IgD-negative memory B cell (primary cell): ENCODE data around the gene ENKD1. TPM values are rescaled to one million over a fixed set of nuclear protein-coding genes. Genes with fewer than 3 reads are reported as not detected.
A peak's percentile ranks its signal among the peaks of the same experiment; 100 is the strongest.

Experiments
- H3K27ac Mint-ChIP-seq, 3 donors: one replicate each; pipeline ENCODE4 v1.8.0; 2020 to 2022; ENCODE audit warnings: mild to moderate bottlenecking in 3 of 3, mixed read lengths in 3 of 3, moderate library complexity in 1 of 3
- H3K27me3 Mint-ChIP-seq: one replicate; pipeline ENCODE4 v1.8.0; 2021; ENCODE audit warnings: mixed read lengths
- H3K36me3 Mint-ChIP-seq: one replicate; pipeline ENCODE4 v1.8.0; 2020; ENCODE audit warnings: mild to moderate bottlenecking, mixed read lengths
- H3K4me1 Mint-ChIP-seq, 3 donors: one replicate each; pipeline ENCODE4 v1.8.0; 2020 to 2022; ENCODE audit warnings: mixed read lengths in 3 of 3, mild to moderate bottlenecking in 1 of 3
- H3K4me3 Mint-ChIP-seq, 4 donors: one replicate each; pipeline ENCODE4 v1.8.0; 2020 to 2022; ENCODE audit warnings: mild to moderate bottlenecking in 4 of 4, mixed read lengths in 4 of 4, moderate library complexity in 3 of 4
- H3K9me3 Mint-ChIP-seq, 3 donors: one replicate each; pipeline ENCODE4 v1.8.0; 2020 to 2021; ENCODE audit warnings: mixed read lengths in 3 of 3, mild to moderate bottlenecking in 1 of 3
- polyA plus RNA-seq: library from polyadenylated mRNA; unstranded; fragments of 300-500 nt; fragmentation: Illumina TruSeq; gene quantifications from one replicate; pipeline ENCODE4 v1.2.3, GENCODE V29; 2021

ENKD1 gene
- polyA plus RNA-seq, 1 donor from 2014 or later: 1.8 TPM

GRCh38 chr16:67673712-67674580 lies 7.4 kb upstream of the ENKD1 start:
- Mint-ChIP-seq H3K36me3 (peaks cover 1% of the 10 kb centered on the region), H3K4me1 (peaks cover 12 to 27% (median 22%) of the 10 kb centered on the region in 3 donors), H3K27ac (peak overlapping the region in 2 of 3 donors; percentile 63 to 89), H3K27me3 (no peaks in the 10 kb centered on the region), H3K4me3 (no peak overlapping the region), H3K9me3 (no peaks in the 10 kb centered on the region)

DNA sequence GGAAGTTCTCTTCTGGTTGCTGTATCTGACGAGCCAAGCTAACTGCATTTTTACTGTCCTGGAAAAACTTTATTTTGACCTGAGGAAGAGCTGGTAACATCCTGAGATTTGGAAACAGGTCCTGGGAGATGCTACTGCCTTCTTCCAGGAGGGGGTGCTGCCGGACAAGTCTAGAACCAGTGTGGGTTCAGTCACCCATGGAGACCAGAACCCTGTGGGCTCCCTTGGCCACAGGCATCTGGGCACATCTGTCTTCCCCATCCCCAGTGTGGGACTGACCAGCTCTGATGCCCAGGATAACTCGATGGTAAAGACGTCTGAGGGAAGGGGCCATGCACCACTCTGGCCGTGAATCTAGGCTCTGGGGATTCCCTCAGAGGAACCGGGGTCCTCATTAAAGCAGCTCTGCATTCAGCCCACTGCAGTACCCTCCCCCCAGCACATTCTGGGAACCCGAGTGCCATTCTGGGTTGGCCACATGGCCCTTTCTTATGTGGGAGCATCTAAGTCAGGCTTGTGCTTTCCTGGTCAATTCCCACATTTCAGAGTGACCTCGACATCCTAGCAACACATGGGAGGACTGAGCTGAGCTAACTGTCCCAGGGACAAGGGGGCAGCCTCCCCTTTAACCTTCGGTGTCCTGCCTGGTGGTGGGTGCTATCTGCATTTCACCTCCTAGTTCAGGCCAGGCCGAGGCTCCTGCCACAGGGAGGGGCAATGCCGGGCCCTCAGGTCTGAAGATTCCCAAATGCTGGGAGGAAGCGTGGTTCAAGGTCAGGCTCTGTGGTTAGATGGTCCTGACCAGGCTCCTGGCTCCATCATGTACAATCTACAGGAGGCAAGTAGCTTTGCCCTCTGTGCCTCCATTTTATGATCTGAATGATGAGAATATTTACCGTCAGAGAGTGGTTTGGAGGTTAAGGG lies 6.5 kb upstream of the ENKD1 start:
- Mint-ChIP-seq H3K27me3 (no peaks in the 10 kb centered on the region), H3K4me3 (peak overlapping the region in 1 of 4 donors; percentile 71), H3K27ac (peak overlapping the region in 1 of 3 donors; percentile 71), H3K4me1 (peaks cover 19 to 33% (median 27%) of the 10 kb centered on the region in 3 donors), H3K9me3 (no peaks in the 10 kb centered on the region), H3K36me3 (peaks cover 1% of the 10 kb centered on the region)

- Mint-ChIP-seq H3K36me3 (no peaks in the 10 kb centered on the region), H3K4me1 (peaks cover 23 to 33% (median 29%) of the 10 kb centered on the region in 3 donors), H3K27ac (peak overlapping the region in 1 of 3 donors; percentile 71), H3K4me3 (peak overlapping the region in 1 of 4 donors; percentile 71), H3K27me3 (no peaks in the 10 kb centered on the region), H3K9me3 (no peaks in the 10 kb centered on the region)
Measured at GRCh38 chr16:67672306-67672705, 5.8 kb upstream of the ENKD1 start.

GRCh38 chr16:67669499-67670101 lies 3.0 kb upstream of the ENKD1 start:
- Mint-ChIP-seq H3K27me3 (no peaks in the 10 kb centered on the region), H3K4me1 (peaks cover 23 to 35% (median 30%) of the 10 kb centered on the region in 3 donors), H3K36me3 (no peaks in the 10 kb centered on the region), H3K27ac (peak overlapping the region in 1 of 3 donors; percentile 89), H3K4me3 (peak overlapping the region in 3 of 4 donors; percentile 64 to 66 (median 65)), H3K9me3 (no peaks in the 10 kb centered on the region)

DNA sequence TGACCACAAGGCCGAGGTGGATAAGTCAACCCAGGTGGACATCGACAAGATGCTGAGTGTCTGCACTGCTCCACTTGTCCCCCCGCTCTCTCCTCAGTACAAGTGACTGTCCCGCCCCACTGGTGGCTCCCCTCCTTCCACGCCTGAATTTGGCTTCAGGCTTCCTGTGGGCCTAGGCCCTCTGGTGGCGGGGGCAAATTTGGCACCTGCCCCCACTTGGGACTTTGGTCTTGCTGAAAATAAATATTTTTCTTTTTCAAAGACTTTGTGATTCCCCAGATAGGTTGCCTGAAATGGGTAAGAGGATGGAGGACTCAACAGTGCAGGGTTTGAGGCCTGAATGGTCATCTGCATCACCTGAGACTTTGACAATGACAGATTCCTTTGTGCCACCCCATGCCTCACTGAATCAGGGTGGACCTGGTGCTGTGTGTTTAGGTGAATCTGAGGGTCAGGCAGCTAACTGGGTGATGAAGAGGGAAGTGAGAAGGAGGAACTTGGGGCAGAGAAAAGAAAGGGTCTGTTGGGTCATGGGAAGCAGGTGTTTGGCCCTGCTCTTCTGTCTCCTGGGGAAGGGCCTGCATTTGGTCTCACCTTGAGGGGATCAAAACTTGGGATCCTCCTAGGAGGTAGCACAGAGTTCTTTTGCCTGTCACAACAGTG lies 2.1 kb upstream of the ENKD1 start:
- Mint-ChIP-seq H3K9me3 (no peaks in the 10 kb centered on the region), H3K36me3 (peaks cover 2% of the 10 kb centered on the region), H3K27ac (peak overlapping the region; percentile 63 to 89 (median 80)), H3K27me3 (no peaks in the 10 kb centered on the region), H3K4me1 (peaks cover 23 to 34% (median 23%) of the 10 kb centered on the region in 3 donors), H3K4me3 (peak overlapping the region in 3 of 4 donors; percentile 64 to 85 (median 84))

- H3K27me3 Mint-ChIP-seq: no peaks in the 10 kb centered on the region
- H3K9me3 Mint-ChIP-seq: no peaks in the 10 kb centered on the region
- H3K4me3 Mint-ChIP-seq: peak overlapping the region; percentile 44 to 95 (median 66)
- H3K27ac Mint-ChIP-seq: peak overlapping the region; percentile 63 to 80 (median 78)
- peaks cover 21 to 31% (median 23%) of the 10 kb centered on the region in 3 donors for H3K4me1 Mint-ChIP-seq
- H3K36me3 Mint-ChIP-seq: peaks cover 2% of the 10 kb centered on the region
Measured at GRCh38 chr16:67667817-67668494, 1.4 kb upstream of the ENKD1 start.

- Mint-ChIP-seq H3K36me3 (peaks cover 2% of the 10 kb centered on the region), H3K9me3 (no peaks in the 10 kb centered on the region), H3K4me3 (peak overlapping the region; percentile 64 to 95 (median 88)), H3K27me3 (no peaks in the 10 kb centered on the region), H3K27ac (peak overlapping the region; percentile 63 to 84 (median 80)), H3K4me1 (peaks cover 18 to 26% (median 21%) of the 10 kb centered on the region in 3 donors)
Measured at GRCh38 chr16:67667453-67667816, 885 bp upstream of the ENKD1 start.

- Mint-ChIP-seq H3K27ac (peak overlapping the region in 2 of 3 donors; percentile 84 to 86), H3K4me3 (peak overlapping the region in 3 of 4 donors; percentile 67 to 75 (median 70)), H3K9me3 (no peaks in the 10 kb centered on the region), H3K27me3 (no peaks in the 10 kb centered on the region), H3K36me3 (peaks cover 2% of the 10 kb centered on the region), H3K4me1 (peaks cover 17 to 30% (median 18%) of the 10 kb centered on the region in 3 donors)
Measured at GRCh38 chr16:67666032-67666551, 458 bp downstream of the ENKD1 start.

DNA sequence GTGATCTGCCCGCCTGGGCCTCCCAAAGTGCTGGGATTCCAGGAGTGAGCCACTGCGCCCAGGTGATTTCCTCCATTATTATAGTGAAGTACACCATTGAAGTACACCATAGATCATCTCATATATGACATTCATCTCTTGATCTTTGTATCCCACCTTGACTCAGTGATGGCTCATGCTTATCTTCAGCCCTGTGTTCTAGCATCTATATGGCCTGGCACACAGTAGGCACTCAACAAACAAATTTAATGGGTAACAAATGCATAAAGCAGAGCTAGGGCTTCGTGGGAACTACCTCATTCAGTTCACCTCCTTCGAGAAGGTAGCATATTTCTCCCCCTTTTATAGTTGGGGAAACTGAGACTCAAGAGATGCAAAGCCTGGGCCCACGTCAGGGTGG lies 952 bp downstream of the ENKD1 start:
- peaks cover 2% of the 10 kb centered on the region for H3K36me3 Mint-ChIP-seq
- H3K9me3 Mint-ChIP-seq: no peaks in the 10 kb centered on the region
- H3K27ac Mint-ChIP-seq: peak overlapping the region in 2 of 3 donors; percentile 41 to 86
- H3K4me3 Mint-ChIP-seq: peak overlapping the region in 3 of 4 donors; percentile 16 to 70 (median 58)
- H3K27me3 Mint-ChIP-seq: no peaks in the 10 kb centered on the region
- H3K4me1 Mint-ChIP-seq: peaks cover 17 to 30% (median 17%) of the 10 kb centered on the region in 3 donors

GRCh38 chr16:67664871-67665270 lies 1.7 kb downstream of the ENKD1 start:
- peak overlapping the region in 1 of 4 donors; percentile 70 for H3K4me3 Mint-ChIP-seq
- H3K4me1 Mint-ChIP-seq: peaks cover 15 to 29% (median 17%) of the 10 kb centered on the region in 3 donors
- no peaks in the 10 kb centered on the region for H3K9me3 Mint-ChIP-seq

DNA sequence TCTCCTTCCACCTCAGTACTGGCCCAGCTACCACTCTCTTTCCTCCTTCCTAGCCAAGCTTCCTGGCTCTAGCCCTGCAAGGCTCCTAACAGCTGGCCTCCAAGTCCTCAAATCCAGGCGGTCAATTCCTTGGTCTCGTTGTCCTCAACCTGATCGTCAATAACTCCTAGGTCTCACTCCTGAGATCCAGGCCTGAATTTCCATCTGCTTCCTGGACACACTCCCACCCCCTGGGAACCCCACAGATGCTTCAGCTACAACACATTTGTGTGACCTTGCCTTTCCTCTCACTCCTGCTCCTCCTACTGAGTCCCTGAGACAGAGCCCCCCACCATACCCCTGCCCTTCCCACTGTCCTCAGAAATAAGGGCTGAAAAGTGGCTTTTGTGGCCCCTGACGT lies 2.3 kb downstream of the ENKD1 start:
- Mint-ChIP-seq H3K36me3 (peaks cover 2% of the 10 kb centered on the region), H3K4me1 (peaks cover 12 to 23% (median 13%) of the 10 kb centered on the region in 3 donors), H3K9me3 (no peaks in the 10 kb centered on the region), H3K4me3 (peak overlapping the region in 3 of 4 donors; percentile 3 to 70 (median 30)), H3K27ac (peak overlapping the region in 2 of 3 donors; percentile 17 to 97), H3K27me3 (no peaks in the 10 kb centered on the region)

More at GRCh38 chr16:67664871-67665270, 1.7 kb downstream of the ENKD1 start:
- no peaks in the 10 kb centered on the region for H3K27me3 Mint-ChIP-seq
- H3K27ac Mint-ChIP-seq: peak overlapping the region in 2 of 3 donors; percentile 41 to 59
- H3K36me3 Mint-ChIP-seq: peaks cover 2% of the 10 kb centered on the region

DNA sequence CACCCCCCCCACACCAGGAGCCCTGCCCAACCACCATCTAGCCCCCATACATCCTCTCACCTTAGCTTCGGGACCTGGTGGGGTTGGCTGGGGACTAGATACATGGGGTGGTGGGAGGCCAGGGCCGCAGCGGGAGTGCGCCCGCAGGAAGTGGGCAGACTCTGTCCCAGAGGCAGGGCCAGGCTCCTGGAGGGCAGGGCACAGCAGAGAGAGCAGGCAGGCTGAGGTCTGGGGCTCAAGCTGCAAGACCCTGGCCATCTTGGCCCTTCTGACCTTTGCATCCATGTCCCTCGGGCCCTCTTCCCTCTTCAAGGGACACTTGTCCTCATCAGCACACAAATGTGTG lies 2.7 kb downstream of the ENKD1 start:
- Mint-ChIP-seq H3K9me3 (no peaks in the 10 kb centered on the region), H3K27ac (peak overlapping the region in 2 of 3 donors; percentile 17 to 97), H3K36me3 (peaks cover 2% of the 10 kb centered on the region), H3K27me3 (no peaks in the 10 kb centered on the region), H3K4me1 (peaks cover 10 to 23% (median 11%) of the 10 kb centered on the region in 3 donors), H3K4me3 (peak overlapping the region in 2 of 4 donors; percentile 3 to 70)

- Mint-ChIP-seq H3K9me3 (no peaks in the 10 kb centered on the region), H3K4me3 (peak overlapping the region in 2 of 4 donors; percentile 41 to 70), H3K36me3 (peaks cover 2% of the 10 kb centered on the region), H3K27ac (peak overlapping the region in 1 of 3 donors; percentile 97), H3K4me1 (peaks cover 5 to 20% (median 8%) of the 10 kb centered on the region in 3 donors), H3K27me3 (no peaks in the 10 kb centered on the region)
Measured at GRCh38 chr16:67663151-67663876, 3.2 kb downstream of the ENKD1 start.
